Activated CD8-positive, alpha-beta T cell treated with anti-CD3 and anti-CD28 coated beads, Interleukin-2, amount 10 ng/mL, durations not matched to agents 7 days and 5 days (primary cell): Measurements from ENCODE around the gene CERS6. TPM values are rescaled to one million over a fixed set of nuclear protein-coding genes. Genes with fewer than 3 reads are reported as not detected.
A peak's percentile ranks its signal among the peaks of the same experiment; 100 is the strongest.
"Not testable (repeated sequence)": the region's sequence is repeated elsewhere in the genome, so short reads cannot be mapped to it uniquely, and the experiment has no call there.

Source experiments
- ATAC-seq: fragments of 150-1000 bp; cut with Tn5 transposase; one replicate; pipeline ENCODE4 v1.10.0; 2021; ENCODE audit warnings: moderate library complexity
- CTCF ChIA-PET: fragments of 350-600 bp; sonication (Branson Sonifier 250); formaldehyde crosslinking; loops from one replicate; lab custom pipeline; 2021; ENCODE audit warnings: antibody characterized with exemption; lab: Charles Lee
- POLR2A ChIA-PET: fragments of 350-600 bp; sonication (Branson Sonifier 250); formaldehyde crosslinking; loops from one replicate; lab custom pipeline; 2021; ENCODE audit warnings: antibody characterized with exemption; lab: Charles Lee
- DNase-seq: peaks from one replicate; pipeline ENCODE4 v3.0.0-alpha.2; 2020
- H3K27ac Mint-ChIP-seq: one replicate; pipeline ENCODE4 v1.8.0; 2021; ENCODE audit warnings: mild to moderate bottlenecking, mixed read lengths
- H3K27me3 Mint-ChIP-seq: one replicate; pipeline ENCODE4 v1.8.0; 2021; ENCODE audit warnings: low read depth, mixed read lengths
- H3K36me3 Mint-ChIP-seq: one replicate; pipeline ENCODE4 v1.8.0; 2021; ENCODE audit warnings: low read depth, mixed read lengths
- H3K4me1 Mint-ChIP-seq: one replicate; pipeline ENCODE4 v1.8.0; 2021; ENCODE audit warnings: low read depth, mixed read lengths
- H3K4me3 Mint-ChIP-seq: one replicate; pipeline ENCODE4 v1.8.0; 2021; ENCODE audit warnings: mild to moderate bottlenecking, mixed read lengths
- H3K9me3 Mint-ChIP-seq: one replicate; pipeline ENCODE4 v1.8.0; 2022; ENCODE audit warnings: mixed read lengths; ENCODE audit not compliant: insufficient read depth
- total RNA-seq, 2 experiments: library from RNA; stranded (reverse); gene quantifications; one replicate each; pipeline ENCODE4 v1.2.3, GENCODE V29; 2021

Gene CERS6
- total RNA-seq, 2 experiments from 2014 or later, result 13.1 to 14.5 TPM

DNA sequence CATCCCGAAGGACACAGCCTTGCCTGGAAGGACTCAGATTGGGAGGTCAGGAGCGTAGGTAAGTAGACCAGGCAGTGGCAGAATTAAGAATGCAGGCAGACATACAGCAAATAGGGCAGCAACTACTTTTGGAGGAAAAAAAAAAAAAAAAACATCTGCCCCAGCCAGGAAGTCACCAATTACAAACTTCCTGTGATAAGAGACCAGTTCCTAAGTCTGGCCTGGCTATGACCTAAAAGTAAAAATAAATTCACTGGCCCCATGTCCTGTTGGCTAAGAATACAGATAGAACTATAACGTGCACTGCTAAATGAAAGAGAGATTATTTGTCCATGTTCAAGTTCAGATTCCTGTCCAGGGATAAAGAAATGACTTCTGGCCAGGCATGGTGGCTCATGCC lies 301.2 kb downstream of the CERS6 start:
- ChIA-PET CTCF (interaction anchor here (0.9 to 4.2 kb wide), 4 partner anchors 17 to 410 kb away, joined by 3 to 20 read pairs (median 4); no protein-coding TSS in a partner anchor), POLR2A (no interaction called here)
- ATAC-seq (no peak), DNase-seq (no peak)
- Mint-ChIP-seq H3K27ac (peak overlapping the region; percentile 17), H3K27me3 (no peaks in the 10 kb centered on the region), H3K4me1 (peaks cover 30% of the 10 kb centered on the region), H3K9me3 (no peaks in the 10 kb centered on the region), H3K4me3 (no peak overlapping the region), H3K36me3 (peaks cover 7% of the 10 kb centered on the region)

DNA sequence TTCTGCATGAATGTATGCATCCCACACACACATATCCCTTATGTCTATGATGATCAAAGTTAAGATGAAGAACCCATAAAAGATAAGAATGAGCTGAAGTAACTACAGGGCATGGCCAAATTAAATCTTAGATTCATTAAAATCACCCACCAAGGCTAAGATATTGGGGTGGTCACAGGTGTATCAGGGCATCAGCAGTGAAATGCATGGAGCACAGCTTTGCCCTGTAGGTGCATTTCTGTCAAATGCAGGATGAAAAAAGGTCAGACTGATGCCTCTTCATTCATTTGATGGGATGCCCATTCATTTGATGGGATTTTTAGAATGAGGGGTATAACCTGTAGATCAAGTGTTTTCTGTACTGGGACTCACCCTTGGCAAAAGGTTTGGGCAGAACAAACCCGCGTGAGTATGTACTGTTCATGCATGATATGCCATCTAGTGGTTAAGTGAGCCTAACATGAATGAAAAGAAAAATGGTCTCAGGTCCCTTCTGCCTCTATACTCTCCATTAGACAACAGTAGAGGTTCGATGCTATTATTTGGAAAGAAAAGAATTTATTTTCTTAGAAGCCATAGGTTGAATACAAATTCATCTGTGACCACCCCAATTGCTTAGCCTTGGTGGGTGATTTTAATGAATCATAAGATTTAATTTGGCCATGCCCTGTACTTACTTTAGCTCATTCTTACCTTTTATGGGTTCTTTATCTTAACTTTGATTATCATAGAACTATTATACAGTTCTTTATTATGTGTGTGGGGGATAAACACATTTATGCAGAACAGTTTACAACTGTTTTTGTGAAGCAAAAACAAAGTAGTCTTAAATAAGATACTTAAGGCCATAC lies 303.1 kb downstream of the CERS6 start:
- ATAC-seq (peak; percentile 72), DNase-seq (peak; percentile 39)
- ChIA-PET POLR2A (interaction anchor here (0.6 kb wide), 1 partner anchor 332 kb away, joined by 3 read pairs; no protein-coding TSS in a partner anchor), CTCF (interaction anchor here (0.6 to 1.8 kb wide), 13 partner anchors 8 to 423 kb away, joined by 3 to 16 read pairs (median 3); no protein-coding TSS in a partner anchor)
- Mint-ChIP-seq H3K9me3 (no peaks in the 10 kb centered on the region), H3K4me1 (peaks cover 24% of the 10 kb centered on the region), H3K27ac (no peak overlapping the region), H3K36me3 (peaks cover 10% of the 10 kb centered on the region), H3K27me3 (no peaks in the 10 kb centered on the region), H3K4me3 (no peak overlapping the region)

GRCh38 chr2:168765401-168765800 lies 309.3 kb downstream of the CERS6 start:
- H3K9me3 Mint-ChIP-seq, result no peaks in the 10 kb centered on the region
- DNase-seq (no peak), ATAC-seq (no peak)
- ChIA-PET CTCF (interaction anchor here (1.5 kb wide), 1 partner anchor 12 kb away, joined by 3 read pairs; no protein-coding TSS in a partner anchor), POLR2A (interaction anchor here (0.7 kb wide), 1 partner anchor 929 kb away, joined by 3 read pairs; the partner anchor contains the start of genes CFAP210 and PHOSPHO2)
- H3K4me3 Mint-ChIP-seq, result no peak overlapping the region
- no peak overlapping the region for H3K27ac Mint-ChIP-seq
- no peaks in the 10 kb centered on the region for H3K27me3 Mint-ChIP-seq
- H3K36me3 Mint-ChIP-seq, result peaks cover 26% of the 10 kb centered on the region
- no peaks in the 10 kb centered on the region for H3K4me1 Mint-ChIP-seq

- Mint-ChIP-seq H3K27me3 (no peaks in the 10 kb centered on the region), H3K27ac (no peak overlapping the region), H3K4me3 (no peak overlapping the region), H3K36me3 (peaks cover 26% of the 10 kb centered on the region), H3K9me3 (no peaks in the 10 kb centered on the region), H3K4me1 (no peaks in the 10 kb centered on the region)
- POLR2A ChIA-PET, result no interaction called here
- no peak for DNase-seq
- ATAC-seq, result no peak
- CTCF ChIA-PET, result interaction anchor here (1.5 to 1.8 kb wide), 2 partner anchors 11 to 420 kb away, joined by 3 to 6 read pairs; no protein-coding TSS in a partner anchor
Observed at GRCh38 chr2:168766600-168766999, 310.5 kb downstream of the CERS6 start.

DNA sequence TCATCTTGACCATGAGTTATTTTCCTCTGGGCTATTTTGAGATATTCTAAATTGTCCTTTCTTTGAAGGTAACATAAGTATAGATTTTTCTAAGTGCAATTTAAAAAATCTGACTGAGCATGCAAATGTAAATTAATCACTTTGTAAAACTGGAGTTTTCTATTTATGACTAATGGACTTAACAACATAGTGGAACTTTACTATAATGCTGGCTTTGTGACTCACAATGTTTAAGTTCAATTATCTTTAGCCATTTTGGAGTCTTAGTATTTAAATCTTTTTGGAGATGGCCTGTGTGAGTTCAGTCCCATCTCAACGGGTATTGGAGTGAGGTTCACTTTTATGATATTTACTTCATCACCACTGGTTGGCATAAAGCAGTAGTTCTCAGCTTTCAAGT lies 311.2 kb downstream of the CERS6 start:
- ATAC-seq (no peak), DNase-seq (no peak)
- H3K9me3 Mint-ChIP-seq, result no peaks in the 10 kb centered on the region
- H3K4me3 Mint-ChIP-seq, result no peak overlapping the region
- ChIA-PET POLR2A (no interaction called here), CTCF (interaction anchor here (1.8 kb wide), 1 partner anchor 420 kb away, joined by 6 read pairs; no protein-coding TSS in a partner anchor)
- H3K27me3 Mint-ChIP-seq, result no peaks in the 10 kb centered on the region
- H3K27ac Mint-ChIP-seq, result no peak overlapping the region
- H3K36me3 Mint-ChIP-seq, result peaks cover 26% of the 10 kb centered on the region
- no peaks in the 10 kb centered on the region for H3K4me1 Mint-ChIP-seq

DNA sequence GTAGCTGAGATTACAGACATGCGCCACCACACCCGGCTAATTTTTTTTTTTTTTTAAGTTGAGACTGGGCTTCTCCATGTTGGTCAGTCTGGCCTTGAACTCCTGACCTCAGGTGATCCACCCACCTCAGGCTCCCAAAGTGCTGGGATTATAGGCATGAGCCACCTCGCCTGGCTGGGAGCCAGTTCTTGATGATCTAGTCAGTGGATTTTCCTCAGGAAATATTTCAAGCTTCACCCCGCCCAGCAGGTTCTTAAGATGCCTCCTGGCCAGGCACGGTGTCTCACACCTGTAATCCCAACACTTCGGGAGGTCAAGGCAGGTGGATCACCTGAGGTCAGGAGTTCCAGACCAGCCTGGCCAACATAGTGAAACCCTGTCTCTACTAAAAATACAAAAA lies 312.3 kb downstream of the CERS6 start:
- CTCF ChIA-PET, POLR2A ChIA-PET, ATAC-seq, DNase-seq, H3K27me3 Mint-ChIP-seq, H3K4me3 Mint-ChIP-seq, H3K4me1 Mint-ChIP-seq, H3K9me3 Mint-ChIP-seq, H3K27ac Mint-ChIP-seq: not testable (repeated sequence)
- peaks cover 26% of the 10 kb centered on the region for H3K36me3 Mint-ChIP-seq

- CTCF ChIA-PET, result no interaction called here
- ATAC-seq, result no peak
- Mint-ChIP-seq H3K36me3 (peaks cover 23% of the 10 kb centered on the region), H3K27me3 (no peaks in the 10 kb centered on the region), H3K9me3 (no peaks in the 10 kb centered on the region), H3K4me1 (no peaks in the 10 kb centered on the region), H3K4me3 (no peak overlapping the region), H3K27ac (no peak overlapping the region)
- DNase-seq, result no peak
- POLR2A ChIA-PET, result no interaction called here
Observed at GRCh38 chr2:168770796-168771195, 314.7 kb downstream of the CERS6 start.

GRCh38 chr2:168772704-168773103 lies 316.6 kb downstream of the CERS6 start:
- no peak overlapping the region for H3K4me3 Mint-ChIP-seq
- no peak overlapping the region for H3K27ac Mint-ChIP-seq
- POLR2A ChIA-PET, result no interaction called here
- no peaks in the 10 kb centered on the region for H3K27me3 Mint-ChIP-seq
- no peaks in the 10 kb centered on the region for H3K9me3 Mint-ChIP-seq
- H3K36me3 Mint-ChIP-seq, result peaks cover 17% of the 10 kb centered on the region
- no peaks in the 10 kb centered on the region for H3K4me1 Mint-ChIP-seq
- DNase-seq (no peak), ATAC-seq (no peak)
- CTCF ChIA-PET, result interaction anchor here (0.9 to 2.2 kb wide), 3 partner anchors 63 to 148 kb away, joined by 4 to 9 read pairs (median 5); no protein-coding TSS in a partner anchor

DNA sequence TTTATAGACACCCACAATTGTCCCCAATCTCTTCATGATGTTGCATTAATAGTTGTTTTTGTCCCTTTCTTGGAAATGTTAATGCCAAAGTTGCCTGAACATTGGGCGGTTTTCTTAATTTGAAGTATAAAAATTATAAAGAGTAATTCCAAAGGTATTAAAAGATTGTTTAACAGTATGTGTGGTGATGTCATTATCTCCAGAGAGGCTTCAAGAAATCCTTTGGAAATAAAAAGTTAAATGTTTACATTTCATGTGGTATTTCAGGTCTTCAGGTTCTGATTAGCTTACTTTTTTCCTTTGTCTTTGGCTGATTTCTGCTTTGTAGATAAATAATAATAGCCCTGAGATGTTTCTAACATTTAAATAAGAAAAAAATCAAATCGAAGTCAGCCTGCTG lies 317.1 kb downstream of the CERS6 start:
- DNase-seq (no peak), ATAC-seq (no peak)
- Mint-ChIP-seq H3K27me3 (no peaks in the 10 kb centered on the region), H3K4me1 (no peaks in the 10 kb centered on the region), H3K27ac (no peak overlapping the region), H3K4me3 (no peak overlapping the region), H3K36me3 (peaks cover 15% of the 10 kb centered on the region), H3K9me3 (no peaks in the 10 kb centered on the region)
- ChIA-PET POLR2A (no interaction called here), CTCF (interaction anchor here (0.9 to 2.2 kb wide), 3 partner anchors 62 to 148 kb away, joined by 4 to 9 read pairs (median 5); no protein-coding TSS in a partner anchor)

GRCh38 chr2:168773719-168774521 lies 317.8 kb downstream of the CERS6 start:
- POLR2A ChIA-PET, result no interaction called here
- CTCF ChIA-PET, result interaction anchor here (0.8 to 2.2 kb wide), 7 partner anchors 10 to 147 kb away, joined by 3 to 9 read pairs (median 5); no protein-coding TSS in a partner anchor
- H3K9me3 Mint-ChIP-seq, result no peaks in the 10 kb centered on the region
- DNase-seq (peak; percentile 56), ATAC-seq (peak; percentile 60)
- H3K27ac Mint-ChIP-seq, result no peak overlapping the region
- no peaks in the 10 kb centered on the region for H3K27me3 Mint-ChIP-seq
- peaks cover 14% of the 10 kb centered on the region for H3K36me3 Mint-ChIP-seq
- no peaks in the 10 kb centered on the region for H3K4me1 Mint-ChIP-seq
- H3K4me3 Mint-ChIP-seq, result no peak overlapping the region

DNA sequence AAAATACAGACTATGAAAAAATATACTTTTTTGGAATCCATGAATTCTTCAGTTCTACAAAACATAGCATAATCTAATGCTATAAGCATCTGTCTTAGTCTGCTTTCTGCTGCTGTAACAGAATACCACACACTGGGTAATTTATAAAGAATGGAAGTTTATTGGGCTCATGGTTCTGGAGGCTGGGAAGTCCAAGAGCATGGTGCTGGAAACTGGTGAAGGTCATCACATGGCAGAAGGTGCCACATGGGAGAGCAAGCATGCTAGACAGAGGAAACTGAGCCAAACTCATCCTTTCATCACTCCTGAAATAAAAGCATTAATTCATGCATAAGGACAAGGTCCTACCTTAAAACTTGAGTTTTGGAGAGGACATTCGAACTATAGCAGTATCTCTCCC lies 319.8 kb downstream of the CERS6 start:
- POLR2A ChIA-PET, result no interaction called here
- H3K9me3 Mint-ChIP-seq, result no peaks in the 10 kb centered on the region
- ATAC-seq (no peak), DNase-seq (no peak)
- no peak overlapping the region for H3K27ac Mint-ChIP-seq
- no peaks in the 10 kb centered on the region for H3K4me1 Mint-ChIP-seq
- H3K4me3 Mint-ChIP-seq, result no peak overlapping the region
- CTCF ChIA-PET, result no interaction called here
- H3K27me3 Mint-ChIP-seq, result no peaks in the 10 kb centered on the region
- H3K36me3 Mint-ChIP-seq, result peaks cover 7% of the 10 kb centered on the region
